Retinal pigment epithelial cell (primary cell): Measurements from ENCODE around the gene LSP1.
"Not testable (repeated sequence)": the region's sequence is repeated elsewhere in the genome, so short reads cannot be mapped to it uniquely, and the experiment has no call there.

Experiments used
- DNase-seq: peaks from one replicate; pipeline ENCODE4 v3.0.0-alpha.2; 2010; ENCODE audit warnings: low read depth
- H3K4me3 ChIP-seq: 2 replicates; pipeline ENCODE4 v1.5.1; 2011; ENCODE audit warnings: mild to moderate bottlenecking, low read length, control low read depth, moderate library complexity
- TF ChIP-seq, protein P1 (sequence below): conservative IDR thresholded peaks from 2 replicates; pipeline ENCODE4 v1.5.1; 2011; ENCODE audit warnings: low read depth, low read length, control low read depth, inconsistent platforms

Gene LSP1

DNA sequence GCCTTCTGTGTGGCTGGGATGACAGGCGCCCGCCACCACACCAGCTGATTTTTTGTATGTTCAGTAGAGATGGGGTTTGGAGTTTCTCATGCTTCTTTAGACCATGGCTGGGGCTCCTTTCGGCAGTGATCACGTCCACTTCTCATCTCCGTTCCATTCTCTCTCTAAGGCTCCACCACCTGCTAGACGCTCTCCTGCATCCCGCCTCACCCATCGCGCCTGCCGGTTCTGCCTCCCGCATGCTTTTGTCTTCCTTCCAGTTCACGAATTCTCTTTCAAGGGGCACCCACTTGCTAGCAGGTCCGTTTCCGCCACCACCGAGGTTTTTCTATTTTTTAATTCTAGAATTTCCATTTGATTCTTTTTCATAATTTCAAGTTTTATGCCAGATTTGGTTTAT lies 40.1 kb upstream of the LSP1 start:
- H3K4me3 ChIP-seq = no peak overlapping the region
- no peak for DNase-seq
- TF ChIP-seq, protein P1, sequence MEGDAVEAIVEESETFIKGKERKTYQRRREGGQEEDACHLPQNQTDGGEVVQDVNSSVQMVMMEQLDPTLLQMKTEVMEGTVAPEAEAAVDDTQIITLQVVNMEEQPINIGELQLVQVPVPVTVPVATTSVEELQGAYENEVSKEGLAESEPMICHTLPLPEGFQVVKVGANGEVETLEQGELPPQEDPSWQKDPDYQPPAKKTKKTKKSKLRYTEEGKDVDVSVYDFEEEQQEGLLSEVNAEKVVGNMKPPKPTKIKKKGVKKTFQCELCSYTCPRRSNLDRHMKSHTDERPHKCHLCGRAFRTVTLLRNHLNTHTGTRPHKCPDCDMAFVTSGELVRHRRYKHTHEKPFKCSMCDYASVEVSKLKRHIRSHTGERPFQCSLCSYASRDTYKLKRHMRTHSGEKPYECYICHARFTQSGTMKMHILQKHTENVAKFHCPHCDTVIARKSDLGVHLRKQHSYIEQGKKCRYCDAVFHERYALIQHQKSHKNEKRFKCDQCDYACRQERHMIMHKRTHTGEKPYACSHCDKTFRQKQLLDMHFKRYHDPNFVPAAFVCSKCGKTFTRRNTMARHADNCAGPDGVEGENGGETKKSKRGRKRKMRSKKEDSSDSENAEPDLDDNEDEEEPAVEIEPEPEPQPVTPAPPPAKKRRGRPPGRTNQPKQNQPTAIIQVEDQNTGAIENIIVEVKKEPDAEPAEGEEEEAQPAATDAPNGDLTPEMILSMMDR = no peak

DNA sequence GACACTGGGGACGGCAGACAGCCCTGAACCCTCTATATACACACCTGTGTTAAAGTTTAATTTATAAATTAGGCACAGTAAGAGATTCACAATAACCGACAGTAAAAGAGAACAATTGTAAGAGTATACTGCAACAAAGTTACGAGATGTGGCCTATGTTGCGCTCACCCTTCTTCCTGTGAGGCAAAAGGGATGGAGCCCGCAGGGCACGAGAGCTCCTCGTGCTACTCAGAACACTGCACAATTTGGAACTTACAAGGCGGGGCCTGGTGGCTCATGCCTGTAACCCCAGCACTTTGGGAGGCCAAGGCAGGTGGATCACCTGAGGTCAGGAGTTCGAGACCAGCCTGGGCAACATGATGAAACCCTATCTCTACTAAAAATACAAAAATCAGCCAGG lies 39.5 kb upstream of the LSP1 start:
- not testable (repeated sequence) for H3K4me3 ChIP-seq, DNase-seq

DNA sequence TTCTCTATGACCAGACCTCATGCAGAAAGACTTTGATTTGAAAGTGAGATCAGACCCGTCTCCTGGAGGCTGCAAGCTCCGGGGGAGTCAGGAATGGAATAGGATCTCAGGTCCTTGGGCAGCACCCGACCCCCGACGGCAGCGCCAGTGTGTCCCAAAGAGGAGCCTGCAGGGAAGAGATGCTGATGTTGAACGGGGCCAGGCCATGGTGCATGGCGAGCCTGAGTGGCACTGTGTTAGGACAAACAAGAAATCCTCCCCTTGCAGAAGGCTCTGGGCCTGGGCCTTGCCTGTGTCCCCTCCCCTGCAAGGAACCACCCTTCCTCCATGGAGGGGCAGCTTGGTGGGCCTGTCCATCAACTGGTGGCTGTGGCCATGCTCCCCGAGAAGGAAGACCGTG lies 38.2 kb upstream of the LSP1 start:
- no peak for DNase-seq
- H3K4me3 ChIP-seq = no peak overlapping the region
- TF ChIP-seq, protein P1 = no peak

DNA sequence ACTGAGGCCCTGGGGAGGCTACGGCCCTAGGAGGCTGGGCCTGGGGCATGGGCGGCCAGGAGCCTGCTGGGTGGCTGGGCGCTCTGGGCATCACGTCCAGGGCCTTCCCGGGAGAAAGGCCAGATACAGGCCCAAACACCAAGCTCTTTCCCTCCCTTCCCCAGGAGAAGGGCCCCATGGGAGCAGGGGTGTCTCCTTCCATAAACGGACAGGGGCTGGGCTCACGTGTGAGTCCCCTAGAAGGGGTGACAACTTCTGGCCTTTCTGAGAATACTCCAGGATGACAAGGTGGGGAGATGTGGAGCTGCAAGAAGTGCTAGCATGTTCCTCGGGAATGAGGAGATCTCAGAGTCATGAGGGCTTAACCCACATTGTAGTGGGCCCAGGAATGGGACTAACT lies 37.6 kb upstream of the LSP1 start:
- no peak overlapping the region for H3K4me3 ChIP-seq
- DNase-seq = no peak
- TF ChIP-seq, protein P1 = no peak

DNA sequence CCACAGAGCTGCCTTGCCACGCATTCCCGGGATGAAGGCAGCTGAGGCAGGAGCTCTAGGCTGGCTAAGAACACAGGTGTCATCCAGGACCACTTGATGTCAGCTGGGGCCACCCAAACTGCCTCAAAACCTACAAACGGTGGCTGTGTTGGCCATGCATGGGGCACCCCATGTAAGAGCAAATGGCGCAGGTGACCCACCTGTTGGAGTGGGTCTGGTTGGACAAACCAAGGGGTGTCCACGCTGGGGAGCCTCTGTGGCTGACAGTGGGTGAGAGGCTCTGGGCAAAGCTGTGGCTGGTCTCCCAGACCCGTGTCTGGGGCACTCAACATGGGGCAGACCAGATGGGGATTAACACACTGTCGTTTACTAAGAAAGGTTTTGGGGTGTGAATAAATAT lies 37.1 kb upstream of the LSP1 start:
- TF ChIP-seq, protein P1 = no peak

DNA sequence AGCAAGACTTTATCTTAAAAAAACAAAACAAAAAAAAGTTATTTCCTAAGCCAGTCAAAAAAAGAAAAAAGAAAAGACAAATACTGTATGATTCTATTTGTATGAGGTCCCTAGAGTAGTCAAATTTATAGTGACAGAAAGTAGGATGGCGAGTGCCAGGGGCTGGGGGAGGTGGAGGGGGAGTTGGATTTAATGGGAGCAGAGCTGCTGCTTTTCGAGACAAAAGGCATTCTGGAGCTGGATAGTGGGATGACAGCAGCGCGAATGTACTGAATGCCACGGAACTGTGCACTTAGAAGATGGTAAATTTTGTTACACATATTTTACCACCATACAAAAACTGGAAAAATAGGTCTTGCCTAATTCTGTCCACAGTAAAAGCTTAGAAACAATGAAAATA lies 35.9 kb upstream of the LSP1 start:
- TF ChIP-seq, protein P1 = no peak
- no peak for DNase-seq
- no peak overlapping the region for H3K4me3 ChIP-seq

More for the DNA sequence above, 37.1 kb upstream of the LSP1 start:
- DNase-seq = no peak
- no peak overlapping the region for H3K4me3 ChIP-seq

DNA sequence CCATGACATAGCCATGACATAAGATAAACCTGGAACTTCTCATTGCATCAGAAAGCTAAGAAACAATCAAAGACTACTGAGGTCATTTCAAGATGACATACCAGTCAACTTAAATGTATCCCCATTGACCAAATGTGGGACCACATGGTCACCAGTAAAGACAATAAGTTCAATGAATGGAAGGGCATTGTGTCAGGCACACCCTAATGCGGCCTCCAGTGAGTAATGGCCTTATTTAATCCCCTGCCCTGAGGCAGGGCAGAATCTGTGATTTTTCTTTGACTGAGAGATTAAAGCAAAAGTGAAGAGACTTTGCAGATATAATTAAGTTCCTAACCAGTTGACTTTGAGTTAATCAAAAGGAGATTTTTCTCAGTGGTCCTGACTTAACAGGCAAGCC lies 35.4 kb upstream of the LSP1 start:
- DNase-seq = no peak
- TF ChIP-seq, protein P1 = no peak
- no peak overlapping the region for H3K4me3 ChIP-seq

DNA sequence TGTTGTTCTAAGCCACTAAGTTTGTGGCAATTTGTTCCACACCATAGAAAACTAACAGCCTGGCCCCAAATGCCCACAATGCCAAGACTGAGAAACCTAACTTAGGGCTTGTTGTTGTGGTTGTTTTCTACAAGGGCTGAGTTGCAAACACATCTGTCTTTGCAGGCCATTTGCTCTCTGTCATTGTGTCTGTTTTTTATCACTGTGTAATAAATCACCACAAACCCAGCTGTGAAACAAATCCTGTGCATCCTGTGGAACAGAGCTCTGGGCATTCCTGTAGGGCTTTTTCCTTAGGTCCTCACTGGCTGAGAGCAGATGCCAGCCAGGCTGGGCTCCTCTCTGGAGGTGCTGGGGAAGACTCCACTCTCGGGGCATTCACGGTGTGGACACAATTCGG lies 33.8 kb upstream of the LSP1 start:
- no peak overlapping the region for H3K4me3 ChIP-seq
- DNase-seq = no peak
- TF ChIP-seq, protein P1 = no peak
